ELR (cell line): ENCODE data around the gene ZNF317.

Experiments used
- DNase-seq: peaks from one replicate; pipeline ENCODE4 v3.0.0-alpha.2; 2015; ENCODE audit warnings: low read depth

ZNF317 gene

DNA sequence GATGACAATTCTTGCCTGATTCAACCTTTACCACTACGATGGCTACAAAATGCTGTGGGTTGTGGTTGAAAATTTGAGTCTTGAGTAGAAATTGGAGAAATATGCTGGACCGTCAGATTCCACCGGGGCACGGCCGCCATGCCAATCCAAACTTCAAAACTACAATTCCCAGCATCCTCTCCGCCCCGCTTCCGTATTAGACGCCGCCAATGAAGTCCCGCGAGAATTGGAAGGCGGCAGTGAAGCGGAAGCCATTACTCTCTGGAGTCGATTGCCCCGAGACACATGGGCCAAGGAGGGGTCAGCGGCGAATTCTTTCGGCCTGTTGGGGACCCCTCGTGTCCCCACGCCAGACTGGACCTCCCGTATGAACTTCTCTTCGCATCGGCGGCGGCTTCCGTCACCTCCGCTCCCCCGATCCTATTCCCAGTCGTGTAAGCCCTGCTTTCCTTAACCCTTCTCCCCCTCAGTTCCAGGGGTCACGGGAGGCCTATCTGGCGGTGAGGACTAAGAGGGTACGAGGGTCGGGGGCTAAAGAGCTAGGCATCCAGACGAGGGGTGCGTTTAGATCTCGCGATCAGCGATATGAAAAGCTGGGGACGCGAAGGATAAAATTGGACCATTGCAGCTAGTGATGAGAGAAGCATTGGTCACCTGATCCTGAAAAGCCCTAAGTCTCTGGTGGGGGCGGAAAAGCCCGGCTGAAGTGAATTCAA, at the start of gene ZNF317:
Gene ZNF317 (plus strand): TSS at position 239 of the 716 bp plus-strand sequence. CDS start 15,620 bp downstream, outside the sequence.
- DNase-seq: peak; percentile 95

DNA sequence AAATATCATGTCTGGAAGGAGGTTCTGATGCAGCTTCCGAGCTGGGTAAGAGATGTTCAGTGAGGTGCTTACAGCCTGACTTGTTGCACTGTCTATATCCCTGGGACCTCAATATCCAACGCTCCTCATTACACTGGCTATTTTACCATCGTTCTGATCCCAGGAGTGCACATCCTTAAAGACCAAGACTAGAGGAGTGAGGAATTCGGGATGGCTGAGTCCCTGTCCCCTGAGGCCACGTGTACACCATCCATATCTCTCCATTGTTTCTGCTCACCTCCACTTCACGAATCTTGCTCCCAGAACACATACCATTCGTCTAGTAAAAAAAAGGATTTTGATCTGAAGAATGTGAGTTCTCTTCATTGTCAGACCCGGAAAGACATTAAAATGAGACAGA, 32.8 kb upstream of the ZNF317 start, which contains the start of gene OR7G2:
Gene OR7G2 (minus strand): TSS at position 101 of the 400 bp plus-strand sequence. CDS start 4,232 bp downstream, outside the sequence.
- DNase-seq: no peak

DNA sequence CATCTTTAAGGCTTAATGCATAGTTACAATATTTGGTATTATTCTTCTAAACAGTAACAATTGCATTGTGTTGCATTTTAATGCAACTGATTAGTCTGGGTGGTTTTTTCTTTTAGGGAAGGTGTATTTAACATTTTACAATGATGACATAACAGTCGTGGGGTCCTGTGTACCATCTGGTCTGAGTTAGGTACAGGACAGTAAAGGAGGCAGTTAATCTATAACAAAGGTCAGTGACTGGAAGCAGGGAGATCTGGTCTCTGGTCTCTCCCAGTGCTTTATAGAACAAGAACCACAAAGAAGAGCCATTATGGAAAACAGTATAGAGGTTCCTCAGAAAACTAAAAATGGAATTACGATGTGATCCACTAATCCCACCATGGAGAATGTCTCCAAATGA, 30.2 kb upstream of the ZNF317 start:
- DNase-seq: no peak

DNA sequence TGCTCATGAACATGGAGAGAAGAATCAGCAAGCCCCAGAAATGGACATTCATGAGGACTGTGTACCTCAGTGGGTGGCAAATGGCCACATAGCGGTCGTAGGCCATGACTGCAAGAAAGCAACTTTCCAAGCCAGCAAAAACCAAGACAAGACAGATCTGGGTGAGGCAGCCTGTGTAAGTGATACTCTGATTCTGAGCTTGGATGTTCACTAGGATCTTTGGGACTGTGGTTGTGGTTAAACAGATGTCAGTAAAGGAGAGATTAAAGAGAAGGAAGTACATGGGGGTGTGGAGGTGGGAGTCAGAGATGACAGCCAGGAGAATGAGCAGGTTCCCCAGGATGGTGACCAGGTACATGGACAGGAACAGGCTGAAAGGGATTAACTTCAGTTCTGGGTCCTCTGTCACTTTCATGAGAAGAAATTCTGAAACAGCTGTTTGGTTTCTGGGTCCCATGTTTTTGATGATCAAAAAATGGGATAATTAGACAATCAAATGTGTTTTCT, 24.8 kb upstream of the ZNF317 start, which contains the start of gene OR7G1:
Gene OR7G1 (minus strand): TSS at position 457 of the 507 bp plus-strand sequence. CDS start 0 bp downstream, at position 457.
- no peak for DNase-seq

DNA sequence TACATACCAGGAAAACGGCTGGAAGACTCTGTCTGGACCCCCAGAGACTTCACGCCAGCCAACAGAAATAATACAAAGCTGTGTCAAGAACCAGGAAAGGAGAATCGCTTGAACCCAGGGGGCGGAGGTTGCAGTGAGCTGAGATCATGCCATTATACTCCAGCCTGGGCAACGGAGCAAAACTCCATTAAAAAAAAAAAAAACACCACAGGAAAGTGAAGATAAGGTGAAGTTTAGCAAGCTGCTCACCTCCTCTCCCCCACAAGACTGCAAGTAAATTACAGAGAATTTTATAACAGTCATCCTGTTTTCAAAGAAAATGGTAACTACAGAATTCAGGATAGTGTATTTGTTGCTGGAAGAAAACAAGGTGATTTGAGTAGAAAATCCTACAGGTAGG, 23.6 kb upstream of the ZNF317 start:
- no peak for DNase-seq

DNA sequence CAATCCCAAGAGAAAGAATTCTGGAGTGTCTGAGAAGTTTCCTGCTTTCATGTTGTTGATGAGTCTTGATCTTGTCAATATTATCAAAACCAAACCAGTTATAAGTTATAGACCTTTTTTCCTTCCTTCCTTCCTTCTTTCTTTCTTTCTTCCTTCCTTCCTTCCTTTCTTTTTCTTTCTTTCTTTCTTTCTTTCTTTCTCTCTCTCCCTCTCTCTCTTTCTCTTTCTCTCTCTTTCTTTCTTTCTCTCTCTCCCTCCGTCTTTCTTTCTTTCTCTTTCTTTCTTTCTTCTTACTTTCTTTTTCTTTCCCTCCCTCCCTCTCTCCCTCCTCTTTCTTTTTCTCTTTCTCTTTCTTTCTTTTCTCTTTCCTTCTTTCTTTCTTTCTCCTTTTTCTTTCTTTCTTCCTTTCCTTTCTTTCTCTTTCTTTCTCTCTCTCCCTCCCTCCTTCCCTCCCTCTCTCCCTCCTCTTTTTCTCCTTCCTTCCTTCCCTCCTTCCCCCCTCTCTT, 13.2 kb upstream of the ZNF317 start, which contains the start of gene OR7G3:
Gene OR7G3 (minus strand): TSS at position 51 of the 506 bp plus-strand sequence. CDS start 0 bp downstream, at position 51.
- DNase-seq: no peak

DNA sequence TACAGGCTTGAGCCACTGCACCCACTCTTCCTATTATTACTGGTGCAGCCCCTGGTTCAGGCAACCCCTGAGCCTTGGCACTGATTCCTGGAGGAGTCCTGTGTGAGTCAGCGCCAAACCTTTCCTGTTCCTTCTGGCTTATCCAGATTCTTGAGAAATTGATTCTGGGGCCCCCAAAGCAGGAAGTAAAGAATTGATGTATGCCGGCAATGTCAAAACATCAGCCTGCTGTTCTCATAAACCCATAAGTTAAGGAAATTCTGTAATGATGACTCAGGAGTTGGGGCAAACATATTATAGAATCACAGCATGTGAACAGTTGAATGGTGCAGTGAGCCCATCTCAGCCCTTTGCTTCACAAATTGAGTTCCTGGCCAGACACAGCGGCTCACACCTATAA, 12.0 kb upstream of the ZNF317 start:
- DNase-seq: peak; percentile 83

DNA sequence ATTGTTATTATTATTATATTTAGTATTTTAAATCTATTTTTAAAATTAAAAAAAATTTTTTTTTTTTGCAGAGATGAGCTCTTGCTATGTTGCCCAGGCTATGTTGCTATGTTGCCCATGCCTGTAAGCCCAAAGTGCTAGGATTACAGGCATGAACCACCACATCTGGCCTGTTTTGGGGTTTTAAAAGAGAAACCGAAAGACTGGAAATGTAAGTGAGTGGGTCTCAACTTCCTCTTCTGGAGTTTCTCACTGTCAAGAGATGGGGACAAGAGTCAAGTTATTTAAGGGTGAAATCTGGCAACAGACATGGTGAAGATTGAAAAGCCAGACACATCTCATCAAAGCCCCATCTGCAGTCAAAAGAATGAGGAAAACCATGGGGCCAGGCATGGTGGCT, 9.2 kb upstream of the ZNF317 start:
- DNase-seq: no peak

DNA sequence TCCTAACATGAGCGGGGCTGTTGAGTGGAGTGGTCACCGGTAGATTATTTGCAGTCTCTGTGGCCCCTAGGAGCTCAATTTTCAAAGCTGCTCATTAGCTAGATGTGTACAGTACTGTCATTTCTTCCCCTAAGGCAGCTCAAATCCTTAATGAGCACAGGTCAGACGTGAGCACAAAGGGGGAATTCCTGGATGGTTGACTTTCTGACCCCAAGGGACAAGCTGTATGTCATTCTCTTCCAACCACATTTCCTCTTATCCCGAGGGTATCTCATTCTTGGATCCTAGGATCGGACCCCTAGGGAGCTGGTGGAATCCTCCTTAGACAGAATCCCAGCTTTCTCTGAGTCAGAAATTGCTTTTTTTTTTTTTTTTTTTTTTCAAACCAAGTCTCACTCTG, 7.8 kb upstream of the ZNF317 start:
- DNase-seq: peak; percentile 36

DNA sequence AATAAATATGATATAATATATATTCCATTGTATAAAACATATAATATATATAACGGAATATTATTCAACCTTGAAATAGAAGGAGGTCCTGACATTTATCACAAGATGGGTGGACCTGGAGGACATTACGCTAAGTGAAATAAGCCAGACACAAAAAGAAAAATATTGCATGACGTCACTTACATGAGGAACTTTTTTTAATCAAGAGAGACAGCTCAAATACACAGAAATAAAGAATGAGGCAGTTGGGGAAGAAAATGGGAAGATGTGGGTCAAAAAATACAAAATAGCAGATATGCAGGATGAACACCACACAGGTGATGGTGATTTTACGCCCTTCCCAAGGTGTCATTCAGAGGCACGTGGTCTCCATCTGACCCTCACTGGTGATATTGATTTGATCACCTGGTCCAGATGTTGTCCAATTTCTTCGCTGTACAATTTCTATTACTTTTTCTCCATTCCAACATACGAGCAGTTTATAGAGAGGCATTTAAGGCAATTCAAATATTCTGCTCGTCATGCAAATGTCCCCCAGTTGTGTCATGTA, 513 bp upstream of the ZNF317 start:
- DNase-seq: no peak

DNA sequence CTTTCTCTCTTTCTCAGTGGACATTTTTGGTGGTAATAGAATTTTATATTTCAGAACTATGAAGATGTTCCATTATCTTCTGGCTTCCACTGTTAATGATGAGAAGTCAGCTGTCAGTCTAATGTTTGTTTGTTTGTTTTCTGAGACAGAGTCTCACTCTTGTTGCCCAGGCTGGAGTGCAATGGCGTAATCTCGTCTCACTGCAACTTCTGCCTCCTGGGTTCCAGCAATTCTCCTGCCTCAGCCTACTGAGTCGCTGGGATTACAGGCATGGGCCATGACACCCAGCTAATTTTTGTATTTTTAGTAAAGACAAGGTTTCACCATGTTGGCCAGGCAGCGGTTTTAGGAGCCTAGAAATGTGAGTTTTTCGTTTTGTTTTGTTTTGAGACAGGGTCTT, 4.7 kb downstream of the ZNF317 start:
- peak; percentile 9 for DNase-seq

DNA sequence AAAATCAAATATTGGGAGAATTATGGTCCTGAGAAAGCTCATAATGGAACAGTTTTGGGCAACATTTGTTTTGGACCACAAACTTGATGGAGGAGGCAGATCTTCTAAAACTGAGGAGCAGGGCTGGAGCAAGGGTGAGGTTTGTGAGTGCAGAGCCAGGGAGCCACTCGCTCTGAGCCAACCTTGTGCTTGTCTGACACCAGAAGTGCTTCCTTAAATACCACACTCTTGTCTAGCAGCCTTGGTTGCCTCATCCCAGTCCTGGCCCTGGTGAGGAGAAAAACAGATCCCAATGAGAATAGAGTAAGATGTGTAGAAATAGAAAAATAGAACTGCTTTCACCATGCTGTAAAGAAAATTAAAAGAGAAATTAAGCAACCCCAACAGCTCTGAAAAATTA, 6.7 kb downstream of the ZNF317 start:
- no peak for DNase-seq

DNA sequence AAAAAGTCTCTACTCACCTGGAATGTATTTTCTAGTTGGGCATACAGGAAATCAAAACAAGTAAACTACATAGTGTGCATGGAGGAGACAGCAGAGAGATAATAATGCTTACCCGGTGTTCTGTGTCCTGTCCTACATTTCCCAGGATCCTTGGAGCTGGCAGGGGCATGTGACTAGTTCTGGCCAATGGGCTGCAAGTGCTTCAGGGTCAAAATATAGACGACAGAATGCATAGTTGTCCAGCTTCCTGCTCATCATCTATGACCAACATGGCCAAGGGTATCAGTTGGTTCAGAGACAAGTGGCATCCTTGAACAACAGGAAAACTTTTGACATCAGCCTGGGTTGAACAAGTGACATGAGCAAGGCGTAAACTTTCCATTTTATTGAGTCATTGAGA, 8.5 kb downstream of the ZNF317 start:
- no peak for DNase-seq

DNA sequence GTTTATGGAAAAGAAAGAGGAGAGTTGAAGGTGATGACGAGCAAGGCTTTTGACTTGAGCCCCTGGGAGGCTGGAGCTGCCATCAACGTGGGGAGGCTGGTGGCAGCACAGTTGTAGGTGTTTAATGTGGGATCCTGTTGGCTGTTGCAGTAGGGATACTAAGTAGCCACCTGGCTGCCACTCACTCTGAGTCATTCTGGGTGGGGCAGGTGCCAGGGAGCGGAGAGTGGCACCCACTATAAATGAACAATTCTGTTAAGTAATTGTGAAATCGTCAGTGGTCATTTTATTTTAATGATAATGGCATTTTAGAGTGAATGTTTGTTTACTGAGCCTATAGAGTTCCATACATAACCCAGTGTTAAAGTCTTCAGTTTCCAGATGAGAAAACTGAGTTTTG, 9.8 kb downstream of the ZNF317 start:
- DNase-seq: no peak

DNA sequence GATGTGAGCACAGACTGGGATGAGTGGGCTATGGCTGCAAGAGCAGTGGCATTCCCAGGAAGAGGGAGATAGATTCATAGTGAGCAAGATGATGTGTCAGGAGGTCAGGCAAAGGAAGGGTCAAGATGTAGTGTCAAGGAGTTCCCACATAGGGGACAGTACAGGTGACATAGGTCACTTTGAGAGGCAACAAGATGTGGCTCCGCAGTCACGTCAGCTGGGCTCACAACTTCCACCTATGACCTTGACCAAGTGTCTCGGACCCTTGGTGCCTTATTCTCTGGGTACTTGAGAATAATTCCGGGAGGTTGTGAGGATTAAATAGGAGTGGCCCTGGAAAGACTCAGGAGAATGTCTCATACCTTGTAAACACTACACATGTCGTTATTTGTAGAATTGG, 10.5 kb downstream of the ZNF317 start:
- no peak for DNase-seq

DNA sequence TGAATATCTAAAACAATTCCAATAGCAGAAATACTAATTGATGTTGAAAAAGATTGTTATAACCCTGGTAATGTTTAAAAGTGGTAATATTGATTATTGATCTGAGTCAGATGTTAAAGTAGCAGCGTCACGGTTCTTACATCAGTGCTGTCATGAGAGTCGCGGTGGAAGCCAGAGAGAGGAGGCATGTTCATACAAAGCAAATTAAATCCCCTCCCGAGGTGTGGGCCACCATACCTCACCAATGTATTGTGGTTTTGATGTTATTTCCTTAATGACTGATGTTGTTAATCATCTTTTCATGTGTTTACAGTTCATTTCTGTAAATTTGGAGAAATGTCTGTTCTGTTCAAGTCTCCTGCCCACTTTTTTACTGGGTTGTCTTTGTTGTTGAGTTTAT, 11.2 kb downstream of the ZNF317 start:
- no peak for DNase-seq

DNA sequence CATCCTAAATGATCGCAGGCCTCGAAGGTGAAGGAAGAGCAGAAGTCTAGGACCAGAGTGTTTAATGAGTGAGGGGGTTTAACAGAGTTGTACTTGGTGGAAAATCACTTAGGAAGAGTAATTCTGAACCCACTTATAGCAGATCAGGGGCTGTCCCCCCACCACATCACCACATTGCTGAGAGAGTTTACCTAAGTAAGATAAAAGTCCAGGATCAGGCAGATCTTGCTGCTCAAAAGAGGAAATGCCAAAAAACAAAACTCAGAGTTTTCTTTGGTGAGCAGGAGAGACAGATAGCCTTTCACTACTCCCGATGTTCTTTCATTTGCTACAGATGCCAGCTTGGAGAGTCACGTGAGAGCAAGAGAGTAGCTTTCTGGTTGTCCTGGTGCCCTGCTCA, 15.4 kb downstream of the ZNF317 start:
- no peak for DNase-seq

DNA sequence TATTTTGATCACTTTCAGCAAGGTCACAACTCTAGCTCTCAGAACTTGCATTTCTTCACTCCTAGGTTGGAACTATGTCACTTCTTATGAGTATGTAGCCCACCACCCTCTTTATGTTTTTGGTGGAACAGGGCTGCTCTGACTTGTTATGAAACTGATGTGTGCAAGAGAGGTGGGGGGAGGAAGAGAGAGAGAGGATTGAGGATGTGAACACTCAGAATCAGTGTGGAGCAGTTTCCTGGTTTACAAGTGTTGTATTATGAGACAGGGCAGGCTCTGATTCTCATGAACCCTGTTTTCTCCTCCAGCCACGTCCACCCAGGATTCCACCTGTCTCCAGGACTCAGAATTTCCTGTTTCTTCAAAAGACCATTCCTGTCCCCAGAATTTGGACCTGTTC, 16.1 kb downstream of the ZNF317 start:
- DNase-seq: no peak

DNA sequence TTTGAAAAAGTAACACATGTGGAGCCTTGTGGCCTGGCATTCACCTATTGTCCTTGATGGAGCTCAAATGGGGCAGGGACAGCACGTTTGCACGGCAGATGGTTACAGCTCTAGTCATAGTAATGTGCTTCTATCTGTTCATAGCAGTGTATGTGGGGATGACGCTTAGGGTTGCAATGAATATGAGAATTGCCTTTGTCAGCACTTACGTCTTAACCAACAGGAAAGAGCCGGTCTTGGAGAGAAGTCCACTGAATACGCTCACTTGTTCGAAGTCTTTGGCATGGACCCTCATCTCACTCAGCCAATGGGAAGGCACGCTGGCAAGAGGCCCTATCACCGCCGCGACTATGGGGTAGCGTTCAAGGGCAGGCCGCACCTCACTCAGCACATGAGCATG, 19.7 kb downstream of the ZNF317 start:
- DNase-seq: no peak

DNA sequence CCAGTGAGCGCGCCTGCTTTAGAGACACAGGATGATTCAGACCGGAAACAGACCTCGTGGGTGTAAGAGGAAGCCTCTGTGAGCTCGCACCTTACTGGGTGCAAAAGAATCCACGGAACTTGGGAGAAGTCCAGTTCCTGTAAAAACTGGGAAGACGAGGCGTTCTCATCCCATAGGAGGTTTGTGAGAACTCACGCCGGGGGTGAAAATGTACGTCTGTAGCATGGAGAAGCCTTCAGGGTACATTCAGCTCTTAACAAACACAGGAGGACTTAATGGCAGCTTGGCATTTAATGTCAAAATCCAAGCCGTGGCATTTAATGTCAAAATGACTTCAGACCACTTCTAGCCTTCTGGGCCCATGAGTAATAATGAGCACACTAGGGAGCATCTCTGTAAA, 21.2 kb downstream of the ZNF317 start:
- DNase-seq: no peak

DNA sequence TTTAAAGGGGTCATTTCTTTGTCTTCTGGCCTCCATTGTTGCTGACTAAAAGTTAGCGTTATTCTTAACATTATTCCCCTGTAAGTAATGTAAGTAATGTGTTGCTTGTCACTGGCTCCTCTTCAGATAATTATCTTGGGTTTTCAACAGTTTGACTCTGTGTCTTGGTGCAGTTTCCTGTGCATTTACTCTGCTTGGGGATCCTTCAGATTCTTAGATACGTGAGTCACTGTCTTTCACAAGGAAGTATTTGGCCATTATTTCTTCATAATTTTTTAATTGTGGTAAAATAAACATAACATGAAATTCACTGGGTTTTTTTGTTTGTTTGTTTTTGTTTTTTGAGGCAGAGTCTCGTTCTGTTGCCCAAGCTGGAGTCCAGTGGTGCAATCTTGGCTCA, 25.1 kb downstream of the ZNF317 start:
- DNase-seq: peak; percentile 24

DNA sequence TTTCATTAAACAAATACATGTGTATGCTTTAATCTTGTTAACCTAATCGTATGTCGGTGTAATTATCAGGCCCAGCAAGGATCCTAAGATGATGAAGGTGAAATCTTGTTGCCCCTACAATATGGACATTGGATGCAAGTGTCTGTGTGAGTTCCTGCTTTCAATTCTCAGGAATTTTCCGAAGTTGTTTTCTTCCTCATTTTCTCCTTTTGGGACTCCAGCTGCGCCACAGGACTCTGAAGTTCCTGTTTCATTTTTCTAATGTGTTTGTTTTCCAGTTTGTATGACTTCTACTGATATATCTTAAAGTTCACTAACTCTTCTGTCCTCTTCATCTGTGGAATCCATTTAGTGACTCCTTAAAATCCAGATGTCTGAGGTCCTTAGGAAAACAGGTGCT, 26.6 kb downstream of the ZNF317 start:
- no peak for DNase-seq

DNA sequence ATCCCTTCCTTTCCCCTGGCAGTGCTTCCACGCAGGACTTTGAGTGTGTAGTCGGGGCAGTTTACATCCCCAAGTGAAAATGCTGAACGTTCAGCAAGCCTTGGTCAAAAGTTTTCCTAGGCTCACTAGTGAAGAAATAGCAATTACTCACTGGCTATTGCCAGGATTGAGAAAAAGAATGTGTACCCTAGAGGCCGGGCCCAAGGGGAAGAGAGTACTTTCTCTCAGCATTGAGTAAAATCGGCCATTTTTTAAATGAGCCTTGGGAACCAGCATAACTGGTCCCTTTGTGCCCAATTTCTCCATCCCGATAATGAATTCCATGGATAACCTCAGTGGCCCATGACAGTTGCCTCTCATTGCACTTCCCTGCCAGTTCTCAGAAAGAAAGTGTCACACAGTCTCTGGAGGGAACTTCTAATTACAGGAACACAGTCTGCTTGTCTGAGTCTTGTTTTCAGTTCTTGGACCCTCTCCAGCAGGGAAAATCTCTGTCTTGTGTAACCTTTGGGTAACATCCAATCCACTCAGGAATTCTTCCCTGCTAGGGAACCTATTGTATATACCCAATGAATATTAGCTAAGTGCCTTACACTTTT, 31.3 kb downstream of the ZNF317 start:
- DNase-seq: no peak
